HG03139 (cell line): ENCODE results near the gene UBE2G1.
"Not testable (repeated sequence)": the region's sequence is repeated elsewhere in the genome, so short reads cannot be mapped to it uniquely, and the experiment has no call there.

Experiments
- ATAC-seq: cut with Tn5 transposase; IDR thresholded peaks from one replicate; pipeline ENCODE4 v1.9.1; 2021; ENCODE audit not compliant: unreplicated experiment

UBE2G1 gene

DNA sequence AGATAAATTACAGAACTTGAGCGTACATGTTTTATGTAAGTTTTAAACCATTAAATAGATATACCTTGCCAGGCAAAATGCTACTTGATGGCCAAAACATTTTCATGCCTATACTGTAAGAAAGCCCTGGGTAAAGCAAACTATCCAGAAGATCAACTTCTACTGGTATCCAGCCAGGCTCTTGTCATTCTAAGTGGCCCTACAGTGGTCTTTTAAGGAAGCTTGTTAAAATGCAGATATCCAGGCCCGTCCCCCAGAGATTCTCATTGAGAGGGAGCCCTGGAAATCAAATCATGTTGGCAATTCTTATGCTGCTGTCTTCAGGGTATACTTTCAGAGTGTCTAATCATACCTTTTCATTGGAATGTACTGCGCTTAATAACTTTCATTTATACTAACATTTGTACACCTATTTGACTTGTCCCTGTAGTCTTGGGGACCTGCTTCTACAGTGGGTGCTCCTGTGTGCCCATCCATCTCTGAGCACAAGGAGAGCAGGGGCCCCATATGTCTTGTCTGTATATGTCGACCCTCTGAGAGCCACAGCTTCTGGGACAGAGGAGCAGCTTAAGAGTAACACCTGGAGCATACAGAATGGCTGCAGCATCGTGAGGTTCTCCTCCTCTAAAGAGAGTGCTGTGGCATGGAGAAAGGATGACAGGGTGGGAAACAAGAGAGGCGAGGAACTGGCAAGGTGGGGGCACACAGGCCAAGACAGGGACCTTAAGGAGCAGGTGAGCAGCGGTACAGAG lies 59.1 kb downstream of the UBE2G1 start:
- no peak for ATAC-seq

GRCh38 chr17:4305224-4305623 lies 61.3 kb downstream of the UBE2G1 start:
- no peak for ATAC-seq

GRCh38 chr17:4304417-4305027 lies 62.0 kb downstream of the UBE2G1 start:
- no peak for ATAC-seq

DNA sequence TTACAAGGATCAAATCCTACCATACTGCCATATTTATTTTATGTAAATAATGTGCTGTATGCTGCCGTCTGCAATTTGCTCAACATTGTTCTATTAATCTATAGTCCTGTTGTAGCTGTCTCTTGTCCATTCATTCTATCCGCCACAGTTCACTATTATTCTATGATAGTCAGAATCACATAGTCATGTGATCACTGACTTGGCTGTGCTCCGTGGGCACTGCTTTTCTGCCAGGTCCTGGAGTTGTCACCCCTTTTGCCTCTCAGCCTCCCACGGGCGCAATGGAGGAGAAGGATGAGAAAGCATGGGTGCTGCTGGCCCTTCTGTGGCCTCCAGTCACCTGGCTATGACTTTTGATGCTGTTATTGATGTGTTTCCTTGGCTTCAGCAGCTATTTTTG lies 65.4 kb downstream of the UBE2G1 start:
- ATAC-seq = no peak

DNA sequence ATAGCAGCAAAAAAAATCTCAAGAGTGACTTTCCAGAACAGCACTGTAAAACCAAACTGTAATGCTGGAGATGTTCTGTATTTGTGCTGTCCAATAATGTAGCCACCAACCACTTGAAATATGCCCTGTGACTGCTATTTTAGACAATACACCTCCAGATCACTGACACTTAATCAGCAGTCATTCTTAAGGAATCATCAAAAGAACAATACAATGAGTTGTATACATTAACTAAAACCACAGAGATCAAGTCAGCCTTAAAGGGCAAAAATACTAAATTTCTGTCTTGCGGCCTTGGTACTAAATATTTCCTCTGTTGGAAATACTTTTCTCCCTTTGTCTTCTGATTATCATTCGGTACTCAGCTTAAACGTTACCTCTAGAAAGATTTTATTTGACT lies 69.1 kb downstream of the UBE2G1 start:
- no peak for ATAC-seq

DNA sequence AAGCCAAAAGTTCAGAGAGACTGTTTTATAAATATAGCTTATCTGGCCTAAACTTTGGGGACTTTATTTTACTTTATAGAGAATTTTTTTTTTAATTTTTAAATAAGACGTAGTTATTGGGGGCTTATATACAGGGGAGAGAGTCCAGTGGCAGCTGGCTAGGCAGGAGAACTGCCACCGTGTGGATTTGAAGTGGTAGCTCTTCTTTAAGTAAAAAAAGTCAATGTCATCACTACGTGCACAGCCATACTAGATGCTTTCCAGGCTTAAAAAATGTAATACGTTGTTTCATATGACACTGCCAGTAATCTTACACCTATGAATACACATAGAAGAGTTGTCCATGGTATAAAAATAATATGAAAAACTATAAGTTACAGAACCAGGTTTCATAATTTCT lies 70.8 kb downstream of the UBE2G1 start:
- ATAC-seq = no peak

- no peak for ATAC-seq
These were observed 72.9 kb downstream of the UBE2G1 start for GRCh38 chr17:4293572-4293971.

DNA sequence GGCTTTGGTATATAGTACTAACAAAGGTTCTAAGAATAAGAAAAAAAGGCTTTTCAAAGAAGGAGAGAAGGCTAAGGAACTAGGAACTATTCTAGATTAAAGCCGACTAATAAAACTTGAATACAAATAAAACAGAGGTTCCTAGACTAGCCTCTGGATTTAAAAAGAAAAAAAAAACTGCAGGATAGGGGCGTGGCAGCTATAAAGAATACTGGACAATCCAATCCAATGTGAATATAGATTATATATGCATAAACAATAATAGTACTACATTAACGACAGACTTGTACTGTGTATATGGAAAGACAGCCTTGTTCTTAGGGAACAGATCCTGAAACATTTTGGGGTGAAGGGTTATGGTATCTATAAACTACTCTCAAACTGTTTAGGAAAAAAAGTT lies 78.8 kb downstream of the UBE2G1 start:
- no peak for ATAC-seq

DNA sequence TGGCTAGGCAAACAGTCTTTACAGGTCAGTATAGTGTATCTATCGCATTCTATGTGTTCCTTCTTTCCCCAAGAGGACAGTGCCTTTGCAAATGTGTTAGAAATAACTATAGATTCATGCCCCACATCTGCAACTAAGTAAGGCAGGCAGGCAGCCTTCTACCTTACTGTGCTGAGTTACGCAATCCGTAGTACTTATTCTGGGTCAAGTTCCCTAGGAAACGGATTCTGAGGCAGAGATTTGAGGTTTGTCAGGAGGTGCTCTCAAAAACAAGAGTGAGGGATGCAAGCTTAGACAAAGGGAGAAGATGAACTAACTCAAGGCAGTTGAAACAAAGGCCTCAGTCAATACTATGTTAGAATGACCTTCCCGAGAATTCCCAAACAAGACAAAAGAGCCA lies 90.0 kb downstream of the UBE2G1 start:
- no peak for ATAC-seq

DNA sequence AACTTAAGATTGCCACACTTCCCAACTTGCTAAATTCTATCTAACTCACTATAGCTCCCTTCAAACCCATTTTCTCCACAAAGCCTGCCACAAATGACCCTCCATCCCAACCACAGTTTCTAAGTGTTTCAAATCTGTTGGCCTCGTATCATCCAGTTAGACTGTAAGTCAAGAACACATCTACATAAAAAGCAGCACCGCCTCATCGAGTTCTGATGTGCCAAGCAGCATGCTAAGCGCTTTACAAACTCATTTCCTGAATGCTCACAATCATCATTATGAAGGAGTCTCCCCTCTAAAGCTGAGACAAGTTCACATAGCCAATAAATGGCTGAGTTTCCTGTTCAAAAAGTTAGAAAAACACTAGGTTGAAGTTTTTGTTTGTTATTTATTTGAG lies 93.5 kb downstream of the UBE2G1 start:
- ATAC-seq = no peak

DNA sequence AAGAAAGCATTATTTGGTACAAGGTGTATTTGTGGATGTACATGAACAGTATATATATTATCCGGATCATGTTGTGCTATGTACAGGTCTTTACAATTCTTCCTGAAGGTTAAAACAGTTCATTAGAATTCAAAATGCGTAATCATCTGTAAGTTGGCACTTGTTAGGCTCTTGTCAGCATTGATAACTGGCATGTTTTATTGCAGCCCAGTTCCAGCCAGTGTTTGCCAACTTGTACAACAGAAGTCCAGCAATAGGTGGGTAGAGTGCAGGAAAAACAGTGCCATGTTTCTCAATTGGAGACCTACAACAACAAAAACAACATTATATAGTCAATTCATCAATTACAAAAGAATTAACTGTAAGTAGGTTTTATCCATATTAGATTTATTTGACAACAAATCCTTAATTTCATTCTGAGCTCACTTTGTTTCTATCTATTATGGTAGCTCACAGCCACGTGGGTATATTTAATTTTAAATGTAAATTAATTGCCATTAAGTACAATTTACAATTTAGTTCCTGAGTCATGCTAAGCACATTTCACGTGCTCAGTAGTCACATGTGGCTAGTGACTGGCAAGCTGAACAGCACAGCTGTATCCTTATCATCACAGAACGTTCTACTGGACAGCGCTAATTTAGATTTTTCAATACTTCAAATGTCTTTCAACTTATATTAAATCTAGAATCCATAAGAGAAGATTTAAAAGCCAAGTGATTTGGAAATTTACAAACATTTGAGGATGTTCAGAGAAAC lies 94.1 kb downstream of the UBE2G1 start:
- no peak for ATAC-seq

GRCh38 chr17:4270736-4271135 lies 95.7 kb downstream of the UBE2G1 start:
- no peak for ATAC-seq

DNA sequence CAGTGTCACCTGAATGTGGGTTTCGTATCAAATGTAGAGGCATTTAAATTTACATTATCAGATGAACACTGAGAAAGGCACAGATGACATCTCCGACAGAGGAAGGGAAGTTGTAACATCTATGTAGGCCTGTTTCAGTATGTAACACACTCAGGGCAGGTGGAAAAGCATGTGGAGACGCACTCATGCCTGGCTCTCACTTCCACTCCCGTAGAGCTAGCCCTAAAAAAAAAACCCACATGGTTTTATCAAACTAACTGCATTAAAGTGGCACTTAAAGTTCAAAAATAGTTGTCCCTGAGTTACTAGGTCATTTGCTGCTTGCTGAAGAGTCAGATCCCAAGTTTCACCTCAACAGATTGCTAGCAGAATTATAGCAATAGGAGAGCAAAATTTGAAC lies 96.6 kb downstream of the UBE2G1 start:
- no peak for ATAC-seq

DNA sequence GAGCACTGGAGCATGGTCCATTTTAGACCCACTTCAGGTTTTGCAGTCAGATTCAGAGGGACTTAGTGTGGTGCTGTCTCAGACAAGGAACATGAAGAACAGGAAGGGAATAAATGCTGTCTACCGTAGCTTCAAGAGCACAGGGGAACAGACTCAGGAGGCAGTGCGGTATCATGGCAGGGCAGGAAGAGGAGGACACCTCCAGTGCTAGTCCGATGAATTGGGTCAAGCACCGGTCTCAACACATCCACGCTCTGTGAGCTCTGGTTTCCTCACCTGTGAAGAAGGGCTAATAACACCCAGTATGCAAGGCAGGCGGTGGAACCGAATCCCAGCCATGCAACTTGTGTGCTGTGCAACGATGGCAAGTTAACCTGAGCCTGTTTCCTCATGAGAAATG lies 99.1 kb downstream of the UBE2G1 start:
- no peak for ATAC-seq

- ATAC-seq = no peak
These were observed 99.9 kb downstream of the UBE2G1 start for GRCh38 chr17:4266550-4266949.

DNA sequence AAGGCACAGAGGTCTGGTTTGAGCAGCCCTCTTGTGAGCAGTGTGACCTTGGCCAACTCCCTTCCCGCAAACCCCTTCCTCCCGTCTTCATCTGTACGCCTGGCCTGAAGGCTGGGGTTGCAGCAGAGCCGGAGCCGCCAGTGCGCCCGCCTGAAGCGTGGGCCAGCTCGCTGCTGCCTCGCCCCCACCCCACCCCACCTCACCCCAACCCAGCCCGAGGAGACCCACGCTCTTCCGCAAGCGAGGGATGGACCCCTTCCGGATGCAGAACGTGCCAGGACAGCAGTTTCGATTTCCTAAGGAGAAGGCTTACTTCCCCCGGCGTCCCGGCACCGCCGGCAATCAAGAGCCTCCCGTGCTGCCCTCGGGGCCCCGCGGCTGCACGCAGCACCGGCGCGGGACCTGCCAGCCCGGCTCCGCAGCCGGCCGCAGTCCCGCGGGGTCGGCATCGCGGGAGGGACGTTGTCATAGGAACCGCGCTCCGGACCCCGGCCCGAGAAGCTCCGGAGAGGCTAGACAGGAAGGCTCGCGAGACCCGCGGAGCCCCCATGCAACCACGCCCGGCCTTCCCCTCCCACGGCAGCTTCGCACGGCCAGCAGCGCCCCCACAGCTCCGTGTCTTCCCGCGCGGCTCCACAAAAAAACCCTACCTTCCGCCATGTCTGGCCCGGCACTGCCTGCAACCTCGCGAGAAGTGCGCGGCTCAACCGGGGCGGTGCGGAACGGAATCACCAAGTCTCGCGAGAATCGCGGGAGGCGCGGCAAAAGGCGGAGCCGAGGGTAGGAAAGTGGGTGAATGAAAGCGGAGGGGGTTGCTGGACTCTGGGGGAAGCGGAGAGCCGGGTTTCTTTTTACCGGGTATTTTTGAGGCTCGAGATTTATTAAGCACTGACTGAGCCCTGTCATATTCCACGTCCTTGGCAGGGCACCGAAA lies 102.9 kb downstream of the UBE2G1 start, which contains the start of gene ANKFY1:
TSS of gene ANKFY1 (minus strand) at position 698 of the 934 bp plus-strand sequence. CDS start at position 660, 38 bp downstream.
- ATAC-seq = peak; percentile 85

- no peak for ATAC-seq
These were observed 103.8 kb downstream of the UBE2G1 start for GRCh38 chr17:4262703-4263102.

DNA sequence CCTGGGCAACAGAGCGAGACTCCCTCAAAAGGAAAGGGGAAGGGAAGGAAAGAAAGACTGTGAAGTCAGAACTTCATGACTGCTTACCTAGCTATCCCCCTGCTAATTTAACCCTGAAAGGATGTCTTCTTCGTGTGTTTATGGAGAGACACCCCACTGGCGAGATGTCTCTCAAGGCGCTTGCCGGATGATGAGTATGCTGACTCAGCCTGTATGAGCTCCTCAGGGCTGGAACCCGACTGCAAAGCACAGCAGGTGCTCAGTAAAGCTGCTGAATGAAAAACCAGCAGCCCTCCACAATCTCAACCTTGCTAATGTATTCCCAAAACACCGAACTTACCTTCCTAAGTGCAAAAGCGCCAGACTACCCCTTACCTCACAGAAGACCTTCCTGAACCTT lies 105.0 kb downstream of the UBE2G1 start:
- no peak for ATAC-seq

DNA sequence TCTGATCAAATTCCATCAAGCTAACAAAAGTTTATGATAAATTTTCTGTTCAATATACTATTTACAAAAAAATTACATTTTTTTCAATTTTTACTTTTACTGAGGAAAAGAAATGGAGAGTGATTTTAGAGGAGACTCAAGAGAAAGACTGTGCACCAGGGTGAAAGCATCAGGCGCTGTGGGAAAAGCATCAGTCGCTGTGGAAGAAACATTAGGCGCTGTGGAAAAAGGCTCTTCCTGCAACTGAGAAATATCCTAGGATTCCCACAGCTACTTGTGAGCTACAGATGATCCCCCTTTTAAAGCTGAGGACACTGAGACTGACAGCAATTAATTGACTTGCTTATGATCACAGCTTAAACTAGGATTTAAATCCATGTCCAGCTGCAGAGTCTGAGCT lies 107.6 kb downstream of the UBE2G1 start:
- no peak for ATAC-seq

GRCh38 chr17:4256952-4257351 lies 109.5 kb downstream of the UBE2G1 start:
- ATAC-seq = no peak

DNA sequence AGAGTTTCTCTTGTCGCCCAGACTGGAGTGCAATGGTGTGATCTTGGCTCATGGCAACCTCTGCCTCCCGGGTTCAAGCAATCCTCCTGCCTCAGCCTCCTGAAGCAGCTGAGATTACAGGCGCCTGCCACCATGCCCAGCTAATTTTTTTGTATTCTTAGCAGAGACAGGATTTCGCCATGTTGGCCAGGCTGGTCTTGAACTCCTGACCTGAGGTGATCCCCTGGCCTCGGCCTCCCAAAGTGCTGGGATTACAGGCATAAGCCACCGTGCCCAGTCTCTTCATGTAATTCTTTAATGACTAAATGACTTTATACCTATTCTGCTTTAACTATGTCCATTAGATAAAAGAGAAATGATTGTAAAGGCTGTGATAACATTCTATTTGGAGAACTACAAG lies 111.2 kb downstream of the UBE2G1 start:
- not testable (repeated sequence) for ATAC-seq
